ENCODE results near the gene ASTE1.

DNA sequence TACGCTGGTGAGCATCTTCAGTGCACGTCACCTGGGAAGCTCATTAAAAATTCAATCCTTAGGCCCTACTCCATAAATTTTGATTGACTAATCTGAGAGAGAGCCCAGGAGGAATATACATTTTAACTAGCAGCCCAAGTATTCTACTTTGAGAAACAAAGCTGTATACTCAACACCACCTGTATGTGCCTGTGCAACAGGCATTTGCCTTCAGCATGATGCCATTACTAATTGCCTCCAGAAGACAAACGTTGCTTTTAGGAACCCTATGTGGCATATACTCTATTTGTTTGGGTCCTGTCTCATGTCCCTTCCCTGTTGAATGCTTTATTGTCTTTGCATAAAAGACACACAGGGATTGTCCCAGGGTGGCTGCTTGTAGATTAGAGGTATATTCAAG lies 7.7 kb downstream of the ASTE1 start:
- TF ChIP-seq SNAI2 (CRISPR knock-in tag; IDR thresholded peaks at IDR 0.05) (no peak), GLIS3 (CRISPR knock-in tag; IDR thresholded peaks at IDR 0.05) (no peak), ZNF565 (CRISPR knock-in tag; conservative IDR thresholded peaks at IDR 0.05; ENCODE audit: low read depth) (no peak), TCF4 (CRISPR knock-in tag; IDR thresholded peaks at IDR 0.05; ENCODE audit: borderline replicate concordance) (no peak), ZNF8 (CRISPR knock-in tag; IDR thresholded peaks at IDR 0.05) (no peak), ARNTL (CRISPR knock-in tag; IDR thresholded peaks at IDR 0.05; ENCODE audit: borderline replicate concordance, low read depth) (no peak), PATZ1 (CRISPR knock-in tag; IDR thresholded peaks at IDR 0.05; ENCODE audit: borderline replicate concordance) (no peak), ZC3H10 (CRISPR knock-in tag; IDR thresholded peaks at IDR 0.05) (no peak), PPARA (CRISPR knock-in tag; IDR thresholded peaks at IDR 0.05; ENCODE audit: borderline replicate concordance) (no peak), CSDC2 (CRISPR knock-in tag; IDR thresholded peaks at IDR 0.05) (no peak)
- TF ChIP-seq, protein P1, sequence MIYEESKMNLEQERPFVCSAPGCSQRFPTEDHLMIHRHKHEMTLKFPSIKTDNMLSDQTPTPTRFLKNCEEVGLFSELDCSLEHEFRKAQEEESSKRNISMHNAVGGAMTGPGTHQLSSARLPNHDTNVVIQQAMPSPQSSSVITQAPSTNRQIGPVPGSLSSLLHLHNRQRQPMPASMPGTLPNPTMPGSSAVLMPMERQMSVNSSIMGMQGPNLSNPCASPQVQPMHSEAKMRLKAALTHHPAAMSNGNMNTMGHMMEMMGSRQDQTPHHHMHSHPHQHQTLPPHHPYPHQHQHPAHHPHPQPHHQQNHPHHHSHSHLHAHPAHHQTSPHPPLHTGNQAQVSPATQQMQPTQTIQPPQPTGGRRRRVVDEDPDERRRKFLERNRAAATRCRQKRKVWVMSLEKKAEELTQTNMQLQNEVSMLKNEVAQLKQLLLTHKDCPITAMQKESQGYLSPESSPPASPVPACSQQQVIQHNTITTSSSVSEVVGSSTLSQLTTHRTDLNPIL (CRISPR knock-in tag; IDR thresholded peaks at IDR 0.05; ENCODE audit: low read depth) = no peak
- TF ChIP-seq, protein P2, sequence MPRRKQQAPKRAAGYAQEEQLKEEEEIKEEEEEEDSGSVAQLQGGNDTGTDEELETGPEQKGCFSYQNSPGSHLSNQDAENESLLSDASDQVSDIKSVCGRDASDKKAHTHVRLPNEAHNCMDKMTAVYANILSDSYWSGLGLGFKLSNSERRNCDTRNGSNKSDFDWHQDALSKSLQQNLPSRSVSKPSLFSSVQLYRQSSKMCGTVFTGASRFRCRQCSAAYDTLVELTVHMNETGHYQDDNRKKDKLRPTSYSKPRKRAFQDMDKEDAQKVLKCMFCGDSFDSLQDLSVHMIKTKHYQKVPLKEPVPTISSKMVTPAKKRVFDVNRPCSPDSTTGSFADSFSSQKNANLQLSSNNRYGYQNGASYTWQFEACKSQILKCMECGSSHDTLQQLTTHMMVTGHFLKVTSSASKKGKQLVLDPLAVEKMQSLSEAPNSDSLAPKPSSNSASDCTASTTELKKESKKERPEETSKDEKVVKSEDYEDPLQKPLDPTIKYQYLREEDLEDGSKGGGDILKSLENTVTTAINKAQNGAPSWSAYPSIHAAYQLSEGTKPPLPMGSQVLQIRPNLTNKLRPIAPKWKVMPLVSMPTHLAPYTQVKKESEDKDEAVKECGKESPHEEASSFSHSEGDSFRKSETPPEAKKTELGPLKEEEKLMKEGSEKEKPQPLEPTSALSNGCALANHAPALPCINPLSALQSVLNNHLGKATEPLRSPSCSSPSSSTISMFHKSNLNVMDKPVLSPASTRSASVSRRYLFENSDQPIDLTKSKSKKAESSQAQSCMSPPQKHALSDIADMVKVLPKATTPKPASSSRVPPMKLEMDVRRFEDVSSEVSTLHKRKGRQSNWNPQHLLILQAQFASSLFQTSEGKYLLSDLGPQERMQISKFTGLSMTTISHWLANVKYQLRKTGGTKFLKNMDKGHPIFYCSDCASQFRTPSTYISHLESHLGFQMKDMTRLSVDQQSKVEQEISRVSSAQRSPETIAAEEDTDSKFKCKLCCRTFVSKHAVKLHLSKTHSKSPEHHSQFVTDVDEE (CRISPR knock-in tag; IDR thresholded peaks at IDR 0.05) = no peak
